PC-3 (cell line): ENCODE measurements around the gene ZC3H7A. TPM values are rescaled to one million over a fixed set of nuclear protein-coding genes. Genes with fewer than 3 reads are reported as not detected.

Experiments used
- ATAC-seq: fragments of 200-7000 bp; cut with Tn5 transposase; 2 replicates; pipeline ENCODE4 v1.9.1; 2020; ENCODE audit warnings: mild to moderate bottlenecking, moderate library complexity
- BruUV-seq: library from RNA; stranded (reverse); fragments of 400-500 nt; replicated peaks from 2 replicates; lab custom pipeline; 2021; lab: Mats Ljungman, UMichigan
- CTCF ChIA-PET: fragments of 300-600 bp; sonication (Branson Sonifier 250); formaldehyde crosslinking; loops from one replicate; lab custom pipeline; 2022; ENCODE audit warnings: antibody characterized with exemption; lab: Charles Lee
- POLR2A ChIA-PET: fragments of 300-600 bp; sonication (Branson Sonifier 250); formaldehyde crosslinking; loops from one replicate; lab custom pipeline; 2022; ENCODE audit warnings: antibody characterized with exemption; ENCODE audit not compliant: unreplicated experiment; lab: Charles Lee
- DNase-seq: peaks from one replicate; pipeline ENCODE4 v3.0.0-alpha.2; 2015
- H2AFZ ChIP-seq: fragments of 300-600 bp; sonication (generic); 2 replicates; pipeline ENCODE4 v1.6.0; 2016; ENCODE audit warnings: antibody characterized with exemption, low read length
- H3F3A ChIP-seq: fragments of 300-600 bp; sonication (generic); one replicate; pipeline ENCODE4 v1.6.0; 2017; ENCODE audit warnings: antibody characterized with exemption, low read length, control low read depth, mild to moderate bottlenecking; ENCODE audit not compliant: unreplicated experiment
- H3K27ac ChIP-seq: fragments of 300-600 bp; sonication (generic); 2 replicates; pipeline ENCODE4 v1.5.1; 2016; ENCODE audit warnings: mild to moderate bottlenecking, low read length
- H3K27me3 ChIP-seq: fragments of 300-600 bp; sonication (generic); 2 replicates; pipeline ENCODE4 v1.6.1; 2016; ENCODE audit warnings: low read length, mixed read lengths
- H3K36me3 ChIP-seq: fragments of 300-600 bp; sonication (generic); 2 replicates; pipeline ENCODE4 v1.6.1; 2016; ENCODE audit warnings: low read depth, mixed run types, low read length, mixed read lengths
- H3K4me1 ChIP-seq: fragments of 300-600 bp; sonication (generic); 2 replicates; pipeline ENCODE4 v1.5.1; 2016; ENCODE audit warnings: low read length; ENCODE audit not compliant: insufficient read depth
- H3K4me2 ChIP-seq: fragments of 300-600 bp; sonication (generic); 2 replicates; pipeline ENCODE4 v1.6.0; 2016; ENCODE audit warnings: low read length
- H3K4me3 ChIP-seq: fragments of 300-600 bp; sonication (generic); 2 replicates; pipeline ENCODE4 v1.5.1; 2016; ENCODE audit warnings: mild to moderate bottlenecking, low read length, mixed read lengths
- H3K79me2 ChIP-seq: fragments of 300-600 bp; sonication (generic); 2 replicates; pipeline ENCODE4 v1.6.1; 2017; ENCODE audit warnings: low read length, mixed read lengths
- H3K9ac ChIP-seq: fragments of 300-600 bp; sonication (generic); 2 replicates; pipeline ENCODE4 v1.6.0; 2016; ENCODE audit warnings: mild to moderate bottlenecking, low read length
- H3K9me2 ChIP-seq: fragments of 300-600 bp; sonication (generic); replicated peaks from 2 replicates; pipeline ENCODE4 v1.6.1; 2016; ENCODE audit warnings: mixed run types, low read length, mixed read lengths
- H3K9me3 ChIP-seq: fragments of 300-600 bp; sonication (generic); 2 replicates; pipeline ENCODE4 v1.6.1; 2016; ENCODE audit warnings: low read length, mixed read lengths
- H4K20me1 ChIP-seq: fragments of 300-600 bp; sonication (generic); 2 replicates; pipeline ENCODE4 v1.6.1; 2016; ENCODE audit warnings: low read length, mixed read lengths
- EZH2 ChIP-seq: fragments of 300-600 bp; sonication (generic); IDR thresholded peaks from one replicate; pipeline ENCODE4 v1.6.1; 2017; ENCODE audit warnings: antibody characterized with exemption, mild to moderate bottlenecking, low read length; ENCODE audit not compliant: unreplicated experiment
- EZH2phosphoT487 ChIP-seq: fragments of 300-600 bp; sonication (generic); IDR thresholded peaks from 2 replicates; pipeline ENCODE4 v1.6.1; 2018; ENCODE audit warnings: mild to moderate bottlenecking, antibody characterized with exemption, low read length, borderline replicate concordance
- intact Hi-C: fragments of 100-400 bp; cut with micrococcal nuclease; formaldehyde crosslinking; loops from 2 replicates; pipeline ENCODE4 v1.9.0; 2023
- total RNA-seq: library from RNA; depleted of rRNA; stranded (reverse); fragments of >200 nt; gene quantifications from 2 replicates; pipeline ENCODE4 v1.2.3, GENCODE V29; 2014
- TF ChIP-seq, protein P1 (sequence below): fragments of 300-600 bp; sonication (generic); conservative IDR thresholded peaks from 2 replicates; pipeline ENCODE4 v1.5.1; 2017; ENCODE audit warnings: antibody characterized with exemption, low read depth, mild to moderate bottlenecking, low read length

The ZC3H7A gene
- total RNA-seq, 1 experiment from 2014 or later, result 21.2 TPM

DNA sequence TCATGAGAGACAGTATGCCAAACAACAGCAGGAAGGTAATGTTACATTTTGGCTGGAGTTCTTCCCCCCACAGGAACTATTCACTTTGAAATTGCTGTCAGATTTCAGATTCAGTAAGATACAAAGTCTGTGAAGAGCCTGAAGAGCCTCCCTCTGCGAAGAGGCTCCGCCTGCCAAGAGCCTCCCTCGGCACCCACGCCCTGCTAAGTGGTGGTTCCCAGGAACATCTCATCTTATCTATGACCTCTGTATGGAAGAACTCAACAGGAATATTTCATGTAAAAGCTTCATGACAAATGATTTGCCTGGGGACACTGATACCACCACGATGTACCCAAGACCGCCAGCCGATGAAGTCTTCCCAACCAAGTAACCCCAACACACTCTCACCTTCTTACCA lies 3.2 kb downstream of the ZC3H7A start:
- no peak overlapping the region for H3K4me3 ChIP-seq
- ChIA-PET CTCF (interaction anchor here (0.6 kb wide), 1 partner anchor 142 kb away, joined by 3 read pairs; no protein-coding TSS in a partner anchor), POLR2A (no interaction called here)
- TF ChIP-seq EZH2 (no peak), EZH2phosphoT487 (no peak)
- TF ChIP-seq, protein P1, sequence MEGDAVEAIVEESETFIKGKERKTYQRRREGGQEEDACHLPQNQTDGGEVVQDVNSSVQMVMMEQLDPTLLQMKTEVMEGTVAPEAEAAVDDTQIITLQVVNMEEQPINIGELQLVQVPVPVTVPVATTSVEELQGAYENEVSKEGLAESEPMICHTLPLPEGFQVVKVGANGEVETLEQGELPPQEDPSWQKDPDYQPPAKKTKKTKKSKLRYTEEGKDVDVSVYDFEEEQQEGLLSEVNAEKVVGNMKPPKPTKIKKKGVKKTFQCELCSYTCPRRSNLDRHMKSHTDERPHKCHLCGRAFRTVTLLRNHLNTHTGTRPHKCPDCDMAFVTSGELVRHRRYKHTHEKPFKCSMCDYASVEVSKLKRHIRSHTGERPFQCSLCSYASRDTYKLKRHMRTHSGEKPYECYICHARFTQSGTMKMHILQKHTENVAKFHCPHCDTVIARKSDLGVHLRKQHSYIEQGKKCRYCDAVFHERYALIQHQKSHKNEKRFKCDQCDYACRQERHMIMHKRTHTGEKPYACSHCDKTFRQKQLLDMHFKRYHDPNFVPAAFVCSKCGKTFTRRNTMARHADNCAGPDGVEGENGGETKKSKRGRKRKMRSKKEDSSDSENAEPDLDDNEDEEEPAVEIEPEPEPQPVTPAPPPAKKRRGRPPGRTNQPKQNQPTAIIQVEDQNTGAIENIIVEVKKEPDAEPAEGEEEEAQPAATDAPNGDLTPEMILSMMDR, result no peak
- H3K27me3 ChIP-seq, result no peaks in the 10 kb centered on the region
- no TSS peak for BruUV-seq
- DNase-seq (no peak), ATAC-seq (no peak)
- H3K4me2 ChIP-seq, result no peak overlapping the region
- peaks cover 92% of the 10 kb centered on the region for H3K79me2 ChIP-seq
- intact Hi-C loops, result no loop called here
- H4K20me1 ChIP-seq, result peaks cover 10% of the 10 kb centered on the region; the same call in 1 of the 2 replicates
- no peak overlapping the region for H3K27ac ChIP-seq
- H3K4me1 ChIP-seq, result peaks cover 11% of the 10 kb centered on the region
- H2AFZ ChIP-seq, result no peak overlapping the region
- H3K36me3 ChIP-seq, result no peaks in the 10 kb centered on the region
- no peaks in the 10 kb centered on the region for H3K9me2 ChIP-seq
- H3F3A ChIP-seq, result no peaks in the 10 kb centered on the region
- H3K9ac ChIP-seq, result no peak overlapping the region
- H3K9me3 ChIP-seq, result no peaks in the 10 kb centered on the region

DNA sequence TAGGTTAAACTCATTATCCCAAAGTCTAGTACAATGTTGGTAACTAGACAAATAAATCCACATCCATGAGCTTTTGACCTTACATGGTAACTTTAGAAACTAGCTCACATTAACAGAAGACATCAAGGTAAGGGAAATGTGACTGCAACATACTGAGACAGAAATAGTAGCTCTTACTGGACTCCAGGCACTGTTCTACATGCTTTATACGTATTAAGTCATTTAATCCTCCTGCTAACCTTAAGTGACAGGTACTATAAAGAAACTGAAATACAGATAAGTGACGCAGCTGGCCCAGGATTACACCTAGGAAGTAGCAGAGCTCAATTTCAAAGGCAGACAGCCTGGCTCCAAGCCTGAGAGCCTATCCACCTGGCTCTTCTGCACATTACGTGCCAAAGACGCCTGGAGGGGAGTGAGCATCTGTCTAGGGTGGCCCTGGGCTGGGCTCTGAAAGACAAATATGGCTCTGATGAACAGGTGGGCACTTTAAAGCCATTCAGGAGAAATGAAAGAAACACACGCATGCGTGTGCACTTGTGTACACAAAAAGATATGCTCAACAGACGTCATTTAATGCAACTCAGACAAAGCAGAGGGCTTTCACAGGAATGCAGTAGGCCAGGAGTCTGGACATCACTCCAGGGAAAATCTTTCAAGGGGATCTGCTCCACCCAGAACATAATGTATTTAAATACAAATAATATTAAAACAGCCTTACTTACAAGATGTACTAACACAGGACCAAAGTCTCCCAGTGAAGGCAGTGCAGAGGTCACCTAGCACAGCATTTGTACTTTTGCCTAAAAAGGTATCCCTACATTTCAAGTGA lies 4.4 kb downstream of the ZC3H7A start:
- peaks cover 88% of the 10 kb centered on the region for H3K79me2 ChIP-seq
- H3K9me3 ChIP-seq, result no peaks in the 10 kb centered on the region
- CTCF ChIA-PET, result no interaction called here
- H3K36me3 ChIP-seq, result no peaks in the 10 kb centered on the region
- no peak overlapping the region for H2AFZ ChIP-seq
- DNase-seq, result no peak
- no peaks in the 10 kb centered on the region for H3K27me3 ChIP-seq
- H3K4me1 ChIP-seq, result 0 out of 2 replicates have a peak, but pooled peaks cover 5% of the 10 kb centered on the region
- H3K9me2 ChIP-seq, result no peaks in the 10 kb centered on the region
- H4K20me1 ChIP-seq, result peaks cover 10% of the 10 kb centered on the region; the same call in 1 of the 2 replicates
- H3F3A ChIP-seq, result no peaks in the 10 kb centered on the region
- H3K27ac ChIP-seq, result no peak overlapping the region
- POLR2A ChIA-PET, result no interaction called here
- no peak overlapping the region for H3K4me3 ChIP-seq
- intact Hi-C loops, result no loop called here
- no peak for ATAC-seq
- H3K9ac ChIP-seq, result no peak overlapping the region
- TF ChIP-seq EZH2, result no peak
- TF ChIP-seq, protein P1, result no peak
- TF ChIP-seq EZH2phosphoT487, result no peak
- no peak overlapping the region for H3K4me2 ChIP-seq
- no TSS peak for BruUV-seq
